Heart left ventricle (tissue), 16 donors: ENCODE measurements around the gene SPATC1L. TPM values are rescaled to one million over a fixed set of nuclear protein-coding genes. Genes with fewer than 3 reads are reported as not detected.
A peak's percentile ranks its signal among the peaks of the same experiment; 100 is the strongest.

Source experiments
- ATAC-seq, 4 donors: fragments of 200-7000 bp; cut with Tn5 transposase; one replicate each; pipeline ENCODE4 v1.9.1; 2020 to 2022; ENCODE audit warnings: moderate library complexity in 4 of 4, mild to moderate bottlenecking in 3 of 4, moderate number of reproducible peaks in 1 of 4
- DNase-seq, 5 donors: peaks; one replicate each; pipeline ENCODE4 v3.0.0-alpha.2; 2020
- H3K27ac ChIP-seq, 12 donors: fragments of 200-600 bp; sonication (generic) in 4 of 12; one replicate each; pipeline versions ENCODE4 v1.5.0 to v1.8.0; 2016 to 2022; ENCODE audit warnings: mild to moderate bottlenecking in 2 of 12
- H3K27me3 ChIP-seq, 9 donors: fragments of 200-600 bp; sonication (generic) in 2 of 9; one replicate each; pipeline versions ENCODE4 v1.5.1 to v1.8.0; 2016 to 2022; ENCODE audit warnings: mild to moderate bottlenecking in 3 of 9
- H3K36me3 ChIP-seq, 9 donors: fragments of 200-600 bp; sonication (generic) in 2 of 9; one replicate each; pipeline versions ENCODE4 v1.5.0 to v1.8.0; 2018 to 2022; ENCODE audit warnings: mild to moderate bottlenecking in 2 of 9
- H3K4me1 ChIP-seq, 12 donors: fragments of 200-600 bp; sonication (generic) in 4 of 12; one replicate each; pipeline versions ENCODE4 v1.5.0 to v1.8.0; 2016 to 2022; ENCODE audit warnings: mild to moderate bottlenecking in 3 of 12
- H3K4me3 ChIP-seq, 12 donors: fragments of 200-600 bp; sonication (generic) in 4 of 12; one replicate each; pipeline versions ENCODE4 v1.5.0 to v1.8.0; 2017 to 2022; ENCODE audit warnings: mild to moderate bottlenecking in 9 of 12, moderate library complexity in 4 of 12
- H3K9me3 ChIP-seq, 12 donors: fragments of 200-600 bp; sonication (generic) in 4 of 12; one replicate each; pipeline versions ENCODE4 v1.5.0 to v1.8.0; 2016 to 2022; ENCODE audit warnings: mild to moderate bottlenecking in 1 of 12
- CTCF ChIP-seq, 12 donors: fragments of 200-600 bp; sonication (generic) in 4 of 12; IDR thresholded peaks; one replicate each; pipeline versions ENCODE4 v1.5.0 to v1.8.0; 2018 to 2022; ENCODE audit warnings: antibody characterized with exemption in 12 of 12, mild to moderate bottlenecking in 5 of 12
- POLR2A ChIP-seq, 2 donors: fragments of 450-650 bp; IDR thresholded peaks; one replicate each; pipeline ENCODE4 v1.6.1; 2017; ENCODE audit warnings: antibody characterized with exemption in 2 of 2, mild to moderate bottlenecking in 2 of 2, moderate library complexity in 2 of 2
- WGBS, 4 donors: extraction: QIAGEN DNeasy Blood & Tissue Kit in 2 of 4; methylation state at CpG; one replicate each; pipeline versions ENCODE4 v1.1.5 to v1.1.7; 2013 to 2018; 5-methylcytosine and 5-hydroxymethylcytosine counted together
- intact Hi-C, 10 donors: fragments of 100-400 bp; cut with DNase I; formaldehyde crosslinking; loops; one replicate each; pipeline versions ENCODE4 v1.11.1 to v1.14.2; 2022
- polyA plus RNA-seq, 2 donors: library from polyadenylated mRNA; stranded (reverse); fragments of 200-250 nt; gene quantifications; one replicate each; pipeline ENCODE4 v1.2.3, GENCODE V29; 2013
- total RNA-seq, 9 donors: library from RNA; depleted of rRNA in 2 of 9; stranded (reverse); fragments of >200 nt in 2 of 9; fragmentation: NEBNext Ultra II Directional in 3 of 9; extraction: Animal tissue kit (Norgen Biotek cat#: 25700) in 3 of 9; gene quantifications; one replicate each; pipeline versions ENCODE4 v1.1.0 to v1.2.4, GENCODE V29; 2016 to 2023
- donor health status: ischemic (EF 13 %, LVEDD 7.1; RV severe dilation, severe dysfunction).
- donor health status: healthy with polysubstance abuse.
- donor health status: DM: no; HTN: yes; CAD: no.
- donor health status: DM: no; HTN: no; CAD: no.
- donor health status: ischemic (EF 25% LVEDD 6.9; RV normal size, moderate dysfunction).
- donor health status: ischemic (EF 25% LVEDD 5.7; RV mildly dilated, moderate dysfunction).
- donor health status: healthy.
- donor health status: DM: yes; HTN: yes; CAD: no.
- donor health status: ischemic (EF 35%, LVEDD 5.7; RV mildly dilated, moderate dysfunction).
- donor health status: nonischemic (EF 11% LVEDD 7.7; RV severe dilation, severe dysfunction).
- donor health status: DM: yes; HTN: yes; CAD: no.
- donor health status: PGD.
- donor health status: ischemic (EF 29% LVEDD 5.4; RV normal size, mild dysfunction).
- donor health status: nonischemic (EF 23%, LVEDD 6.1; RV moderate dilation, normal function).

The SPATC1L gene
- total and polyA plus RNA-seq, 11 donors: 4.9 to 16.8 (median 10.6) TPM

GRCh38 chr21:46207920-46208591, 23.8 kb upstream of the SPATC1L start:
- intact Hi-C loops: no loop called here
- H3K9me3 ChIP-seq: no peaks in the 10 kb centered on the region
- no peaks in the 10 kb centered on the region for H3K27me3 ChIP-seq
- peaks cover 0 to 1% (median 0%) of the 10 kb centered on the region in 12 donors for H3K4me1 ChIP-seq
- H3K4me3 ChIP-seq: no peak overlapping the region
- DNase-seq: peak in 1 of 5 donors; percentile 40
- no peak overlapping the region for H3K27ac ChIP-seq
- ATAC-seq: no peak
- H3K36me3 ChIP-seq: peaks cover 0 to 93% (median 78%) of the 10 kb centered on the region in 9 donors
- 91 to 93% (median 91%) methylated on average over 22 to 27 of the region's 27 CpGs for WGBS, 4 donors
- TF ChIP-seq CTCF (IDR thresholded peaks at IDR 0.05) (no peak), POLR2A (IDR thresholded peaks at IDR 0.05) (no peak)

- DNase-seq (peak in 1 of 5 donors; percentile 57), ATAC-seq (no peak)
- peaks cover 0 to 8% (median 0%) of the 10 kb centered on the region in 12 donors for H3K4me1 ChIP-seq
- no peak overlapping the region for H3K27ac ChIP-seq
- H3K9me3 ChIP-seq: no peaks in the 10 kb centered on the region
- H3K27me3 ChIP-seq: no peaks in the 10 kb centered on the region
- H3K36me3 ChIP-seq: peaks cover 0 to 92% (median 78%) of the 10 kb centered on the region in 9 donors
- intact Hi-C loops: no loop called here
- no peak overlapping the region for H3K4me3 ChIP-seq
- 92 to 96% (median 95%) methylated on average over 14 to 21 of the region's 21 CpGs for WGBS, 4 donors
- no peak for TF ChIP-seq CTCF (IDR thresholded peaks at IDR 0.05)
- no peak for TF ChIP-seq POLR2A (IDR thresholded peaks at IDR 0.05)
Observed at GRCh38 chr21:46207006-46207919, 23.0 kb upstream of the SPATC1L start.

- DNase-seq (peak in 1 of 5 donors; percentile 55), ATAC-seq (peak in 1 of 4 donors; percentile 21)
- Histone ChIP-seq H3K27ac (no peak overlapping the region), H3K27me3 (no peaks in the 10 kb centered on the region), H3K36me3 (peaks cover 0 to 86% (median 76%) of the 10 kb centered on the region in 9 donors), H3K4me3 (no peak overlapping the region), H3K4me1 (peaks cover 0 to 8% (median 0%) of the 10 kb centered on the region in 12 donors), H3K9me3 (no peaks in the 10 kb centered on the region)
- WGBS, 4 donors: 93 to 98% (median 94%) methylated on average over 9 to 24 of the region's 24 CpGs
- no peak for TF ChIP-seq CTCF (IDR thresholded peaks at IDR 0.05)
- no peak for TF ChIP-seq POLR2A (IDR thresholded peaks at IDR 0.05)
- intact Hi-C loops: no loop called here
Observed at GRCh38 chr21:46206163-46207005, 22.1 kb upstream of the SPATC1L start.
